HG02884 (cell line): ENCODE results near the gene GALNT1.

ENCODE experiments used
- ATAC-seq: cut with Tn5 transposase; IDR thresholded peaks from one replicate; pipeline ENCODE4 v1.9.1; 2021; ENCODE audit warnings: mild to moderate bottlenecking, moderate library complexity; ENCODE audit not compliant: unreplicated experiment

Gene GALNT1

GRCh38 chr18:35662293-35663062 lies 80.9 kb downstream of the GALNT1 start:
- peak; percentile 57 for ATAC-seq

- no peak for ATAC-seq
These were observed 90.5 kb downstream of the GALNT1 start for GRCh38 chr18:35671966-35672603.

GRCh38 chr18:35672897-35673296 lies 91.4 kb downstream of the GALNT1 start:
- ATAC-seq = no peak

GRCh38 chr18:35673682-35674081 lies 92.1 kb downstream of the GALNT1 start:
- no peak for ATAC-seq

GRCh38 chr18:35680139-35680551 lies 98.6 kb downstream of the GALNT1 start:
- no peak for ATAC-seq

GRCh38 chr18:35682281-35682867 lies 100.8 kb downstream of the GALNT1 start:
- ATAC-seq = no peak

GRCh38 chr18:35683021-35683420 lies 101.5 kb downstream of the GALNT1 start:
- ATAC-seq = no peak

GRCh38 chr18:35688757-35689156 lies 107.2 kb downstream of the GALNT1 start:
- peak; percentile 66 for ATAC-seq

- ATAC-seq = no peak
These were observed 108.2 kb downstream of the GALNT1 start for GRCh38 chr18:35689728-35690127.

GRCh38 chr18:35691625-35692024 lies 110.1 kb downstream of the GALNT1 start:
- ATAC-seq = no peak

- ATAC-seq = no peak
These were observed 111.3 kb downstream of the GALNT1 start for GRCh38 chr18:35692866-35693265.

GRCh38 chr18:35693829-35694228 lies 112.3 kb downstream of the GALNT1 start:
- no peak for ATAC-seq

- ATAC-seq = no peak
These were observed 113.3 kb downstream of the GALNT1 start for GRCh38 chr18:35694808-35695207.

GRCh38 chr18:35695384-35695783 lies 113.8 kb downstream of the GALNT1 start:
- no peak for ATAC-seq

GRCh38 chr18:35695803-35696202 lies 114.3 kb downstream of the GALNT1 start:
- ATAC-seq = no peak

GRCh38 chr18:35696307-35696706 lies 114.8 kb downstream of the GALNT1 start:
- no peak for ATAC-seq

- ATAC-seq = no peak
These were observed 116.3 kb downstream of the GALNT1 start for GRCh38 chr18:35697869-35698268.

GRCh38 chr18:35703043-35703688 lies 121.6 kb downstream of the GALNT1 start:
- ATAC-seq = no peak

GRCh38 chr18:35705988-35706387 lies 124.4 kb downstream of the GALNT1 start:
- no peak for ATAC-seq

- ATAC-seq = no peak
These were observed 125.7 kb downstream of the GALNT1 start for GRCh38 chr18:35707247-35707646.

GRCh38 chr18:35707674-35708073 lies 126.1 kb downstream of the GALNT1 start:
- ATAC-seq = no peak

- no peak for ATAC-seq
These were observed 129.0 kb downstream of the GALNT1 start for GRCh38 chr18:35710581-35710980.
